Urothelium cell line (cell line): ENCODE data around the gene ANKDD1B.
"Not testable (repeated sequence)": the region's sequence is repeated elsewhere in the genome, so short reads cannot be mapped to it uniquely, and the experiment has no call there.

Source experiments
- DNase-seq: peaks from one replicate; pipeline ENCODE4 v3.0.0; 2011; ENCODE audit warnings: low spot score, mixed read lengths
- FAIRE-seq: peaks from 2 replicates; lab custom pipeline; 2011; peaks lifted over from hg19 to GRCh38; lab: Jason Lieb, UNC

ANKDD1B gene

GRCh38 chr5:75695472-75696351 is 84.5 kb downstream of the ANKDD1B start:
- not testable (repeated sequence) for FAIRE-seq, DNase-seq

- DNase-seq = no peak
- no peak for FAIRE-seq
These were observed 90.6 kb downstream of the ANKDD1B start for GRCh38 chr5:75701856-75702255.

DNA sequence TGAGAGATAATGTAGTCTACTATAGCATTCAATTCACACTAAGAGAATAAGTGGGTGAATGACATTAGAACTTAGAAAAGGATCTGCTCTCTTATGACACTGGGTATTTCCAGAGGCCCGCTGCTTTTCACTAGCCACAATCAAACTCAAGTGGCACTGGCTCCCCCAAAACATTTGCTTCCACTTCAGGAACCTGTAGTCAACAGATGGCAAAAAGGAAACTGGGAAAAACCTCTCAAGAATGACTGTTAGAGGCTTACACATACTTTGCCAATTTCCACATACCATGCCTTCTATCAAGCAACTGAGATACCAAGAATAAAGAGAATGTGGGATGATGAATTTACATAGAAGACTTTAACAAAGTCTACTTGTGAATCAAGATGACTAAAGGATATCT is 94.8 kb downstream of the ANKDD1B start:
- FAIRE-seq (no peak), DNase-seq (no peak)

DNA sequence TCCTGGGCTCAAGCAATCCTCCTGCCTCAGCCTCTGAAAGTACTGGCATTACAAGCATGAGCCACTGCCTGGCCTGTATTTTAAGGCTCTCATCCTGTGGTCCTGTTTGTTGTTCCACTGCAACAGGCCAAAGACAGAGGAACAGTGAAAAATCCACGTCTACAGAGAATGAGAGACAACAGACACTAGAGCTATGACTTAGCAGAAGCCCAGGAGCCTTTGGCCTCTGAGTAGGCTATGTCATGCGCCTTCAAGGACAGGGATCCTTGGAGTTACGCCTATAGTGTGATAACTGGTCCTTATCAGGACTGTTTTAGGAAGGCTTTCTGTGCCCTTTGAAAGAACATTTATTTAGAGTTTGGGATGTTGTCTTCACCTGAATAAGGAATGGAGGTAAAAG is 95.5 kb downstream of the ANKDD1B start:
- DNase-seq (no peak), FAIRE-seq (no peak)

DNA sequence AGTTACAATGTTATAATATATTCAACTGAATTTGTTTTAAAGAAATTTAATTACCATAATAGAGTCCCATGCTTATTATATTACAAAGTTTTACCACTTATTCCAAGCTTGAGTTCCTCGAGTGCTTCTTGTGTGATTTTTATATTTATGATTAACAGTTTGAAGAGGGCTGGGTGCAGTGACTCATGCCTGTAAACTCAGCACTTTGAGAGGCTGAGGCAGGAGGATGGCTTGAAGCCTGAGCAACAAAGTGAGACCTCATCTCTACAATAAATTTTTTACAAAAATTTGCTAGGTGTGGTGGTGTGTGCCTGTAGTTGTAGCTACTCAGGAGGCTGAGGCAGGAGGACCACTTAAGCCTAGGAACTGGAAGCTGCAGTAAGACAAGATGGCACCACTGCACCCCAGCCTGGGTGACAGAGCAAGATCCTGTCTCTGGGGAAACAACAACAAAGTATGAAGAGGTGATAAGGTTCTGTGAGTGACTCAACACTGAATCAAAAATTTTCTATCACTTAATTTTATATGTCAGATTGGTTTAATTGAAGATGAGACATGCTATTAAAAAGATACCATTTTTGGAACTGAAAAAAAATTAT is 96.8 kb downstream of the ANKDD1B start:
- FAIRE-seq = no peak
- no peak for DNase-seq

DNA sequence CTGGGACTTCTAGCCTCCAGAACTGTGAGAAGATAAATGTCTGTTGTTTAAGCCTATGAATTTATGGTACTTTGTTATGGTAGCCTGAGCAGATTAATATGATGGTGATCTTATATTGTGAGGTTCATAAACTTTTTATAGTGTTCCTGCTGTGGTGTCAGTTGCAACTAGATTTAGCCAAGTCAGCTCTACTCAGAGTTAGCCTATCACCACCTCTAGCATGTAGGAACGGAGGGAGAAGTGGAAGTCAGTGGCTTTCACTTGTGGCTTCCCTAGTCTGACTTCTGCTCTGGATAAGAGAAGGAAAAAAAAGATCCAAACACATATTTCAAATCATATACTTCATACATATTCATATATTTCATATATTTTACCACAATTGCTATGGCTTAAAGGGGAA is 99.4 kb downstream of the ANKDD1B start:
- no peak for FAIRE-seq
- DNase-seq = no peak

GRCh38 chr5:75711151-75711550 is 99.9 kb downstream of the ANKDD1B start:
- FAIRE-seq = no peak

DNA sequence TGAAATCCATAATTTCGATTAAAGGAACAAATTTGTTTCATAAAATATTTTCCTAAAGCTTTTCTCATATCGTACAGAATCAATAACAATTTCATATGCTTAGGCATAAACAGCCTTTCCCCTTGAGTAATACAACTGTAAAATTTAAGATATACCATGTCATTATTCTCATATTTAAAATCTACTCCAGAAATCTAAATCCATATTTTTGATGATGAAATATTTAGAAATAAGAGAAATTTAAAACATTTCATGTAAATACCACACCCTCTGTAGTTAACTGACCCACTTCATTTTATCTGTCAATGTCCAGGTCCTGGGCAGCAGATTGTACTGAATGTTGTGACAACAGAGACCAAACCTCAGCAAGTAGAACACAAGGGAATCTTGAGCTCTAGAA is 100.8 kb downstream of the ANKDD1B start:
- DNase-seq = no peak
- FAIRE-seq = no peak

More at GRCh38 chr5:75711151-75711550, 99.9 kb downstream of the ANKDD1B start:
- no peak for DNase-seq

DNA sequence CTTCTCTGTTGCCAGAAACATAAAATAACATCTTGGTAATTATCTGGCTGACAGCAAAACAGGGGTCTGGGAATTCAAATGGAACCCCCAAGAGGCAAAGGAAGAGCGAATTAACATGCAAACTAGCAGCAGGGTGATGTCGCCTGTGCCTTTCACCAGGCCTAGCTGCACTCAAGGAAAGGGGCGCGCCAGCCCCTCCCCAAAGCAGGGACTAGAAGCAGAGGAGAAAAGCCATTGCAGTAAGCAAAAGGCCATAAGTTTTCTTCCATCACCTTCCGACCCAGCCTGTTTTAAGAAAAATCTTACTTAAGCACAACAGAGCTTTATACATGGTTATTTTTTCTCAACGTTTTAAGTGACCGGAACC is 105.4 kb downstream of the ANKDD1B start:
- FAIRE-seq (no peak), DNase-seq (no peak)

DNA sequence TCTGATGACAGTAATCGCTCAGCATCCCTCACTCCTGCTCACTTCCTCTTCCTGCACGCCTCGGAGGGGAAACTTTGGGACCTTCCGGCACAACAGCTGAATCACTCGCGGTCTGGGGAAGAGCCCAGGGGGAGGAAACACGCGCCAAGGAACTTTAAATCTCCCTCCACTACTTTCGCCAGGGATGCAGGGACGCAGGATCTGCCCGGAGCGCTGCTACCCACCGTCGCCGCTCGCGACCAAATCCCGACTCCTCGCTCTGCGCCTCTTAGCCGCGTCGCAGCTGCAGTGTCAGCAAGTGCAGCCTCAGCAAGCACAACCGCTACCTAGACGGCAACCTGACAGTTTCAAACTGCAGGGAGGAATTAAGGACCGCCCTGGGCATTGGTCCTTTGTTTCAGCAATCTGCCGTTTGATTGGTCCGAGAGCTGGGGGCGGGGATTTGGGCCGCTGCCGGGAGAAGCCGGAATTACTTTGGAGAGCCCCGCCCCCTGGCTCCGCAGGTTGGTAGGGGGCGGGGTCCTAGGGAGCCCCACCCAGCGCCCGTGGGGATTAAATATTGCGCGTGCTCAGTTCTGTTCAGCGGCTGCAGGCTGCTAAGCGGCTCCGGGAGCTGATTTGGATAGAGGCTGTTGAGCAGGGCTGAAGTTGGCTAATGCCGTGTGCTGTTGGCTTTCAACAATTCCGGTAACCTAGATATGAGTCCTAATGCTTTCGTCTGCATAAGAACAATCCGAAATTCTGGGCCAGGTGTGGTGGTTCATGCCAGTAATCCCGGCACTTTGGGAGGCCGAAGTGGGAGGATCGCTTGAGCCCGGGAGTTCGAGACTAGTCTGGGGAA is 106.0 kb downstream of the ANKDD1B start, which contains the start of gene POC5:
Gene POC5 (minus strand): TSS at position 356 of the 841 bp plus-strand sequence. CDS start 4,500 bp downstream, outside the sequence.
- DNase-seq (peak; percentile 96), FAIRE-seq (no peak)

DNA sequence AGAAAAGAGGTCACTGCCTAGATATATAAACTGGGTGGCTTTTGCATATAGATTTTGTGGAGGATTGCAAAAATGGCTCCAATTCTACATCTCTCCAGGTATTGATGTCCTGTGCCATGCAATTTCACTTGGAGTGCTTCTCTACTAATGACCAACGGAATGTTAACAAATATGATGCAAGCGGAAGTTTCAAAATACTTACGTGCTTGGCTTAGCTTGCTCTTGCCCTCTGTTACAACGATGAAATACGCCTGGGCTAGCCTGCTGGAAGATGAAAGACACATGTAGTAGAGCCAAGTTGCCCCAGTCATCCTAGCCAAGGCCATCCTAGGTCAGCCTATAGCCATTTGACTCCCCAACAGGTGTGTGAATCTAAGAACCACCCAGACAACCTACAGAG is 109.6 kb downstream of the ANKDD1B start:
- FAIRE-seq = peak; percentile 23
- DNase-seq = no peak
